AG20443 (cell line): Measurements from ENCODE around the gene CRISP1.
"Not testable (repeated sequence)": the region's sequence is repeated elsewhere in the genome, so short reads cannot be mapped to it uniquely, and the experiment has no call there.

ENCODE experiments used
- DNase-seq: peaks from one replicate; pipeline ENCODE4 v3.0.0; 2012; ENCODE audit warnings: low spot score, mixed read lengths

Gene CRISP1

GRCh38 chr6:49839957-49840356, 26.4 kb downstream of the CRISP1 start:
- no peak for DNase-seq

GRCh38 chr6:49839162-49839561, 27.2 kb downstream of the CRISP1 start:
- no peak for DNase-seq

GRCh38 chr6:49835140-49835539, 31.2 kb downstream of the CRISP1 start:
- DNase-seq, result no peak

- DNase-seq, result no peak
Observed at GRCh38 chr6:49833386-49833785, 32.9 kb downstream of the CRISP1 start.

- no peak for DNase-seq
Observed at GRCh38 chr6:49826743-49827406, 39.5 kb downstream of the CRISP1 start.

- DNase-seq, result no peak
Observed at GRCh38 chr6:49815166-49815565, 51.2 kb downstream of the CRISP1 start.

GRCh38 chr6:49813248-49813647, 53.1 kb downstream of the CRISP1 start:
- no peak for DNase-seq

GRCh38 chr6:49806145-49806544, 60.2 kb downstream of the CRISP1 start:
- DNase-seq, result no peak

- no peak for DNase-seq
Observed at GRCh38 chr6:49805246-49805645, 61.1 kb downstream of the CRISP1 start.

- no peak for DNase-seq
Observed at GRCh38 chr6:49801525-49801924, 64.8 kb downstream of the CRISP1 start.

GRCh38 chr6:49799090-49799489, 67.2 kb downstream of the CRISP1 start:
- DNase-seq, result no peak

GRCh38 chr6:49796842-49797455, 69.4 kb downstream of the CRISP1 start:
- not testable (repeated sequence) for DNase-seq

GRCh38 chr6:49790341-49790740, 76.0 kb downstream of the CRISP1 start:
- no peak for DNase-seq

- no peak for DNase-seq
Observed at GRCh38 chr6:49787176-49787575, 79.2 kb downstream of the CRISP1 start, which contains the start of gene PGK2. PGK2 (minus strand) TSS chr6:49787285; CDS start chr6:49787187, 98 bp downstream.

- no peak for DNase-seq
Observed at GRCh38 chr6:49784272-49784671, 82.1 kb downstream of the CRISP1 start.
